Hepatocyte (in vitro differentiated cells): Measurements from ENCODE around the gene EPHA10. TPM values are rescaled to one million over a fixed set of nuclear protein-coding genes. Genes with fewer than 3 reads are reported as not detected.
A peak's percentile ranks its signal among the peaks of the same experiment; 100 is the strongest.

Source experiments
- DNase-seq: peaks from one replicate; pipeline ENCODE4 v3.0.0-alpha.2; 2016; ENCODE audit warnings: low spot score
- H2AFZ ChIP-seq: fragments of 200-600 bp; sonication (generic); 2 replicates; pipeline ENCODE4 v1.6.0; 2016; ENCODE audit warnings: antibody characterized with exemption, mild to moderate bottlenecking
- H3K27ac ChIP-seq: fragments of 200-600 bp; sonication (generic); 2 replicates; pipeline ENCODE4 v1.5.1; 2016; ENCODE audit warnings: mild to moderate bottlenecking
- H3K27me3 ChIP-seq: fragments of 200-600 bp; sonication (generic); 2 replicates; pipeline ENCODE4 v1.6.1; 2016
- H3K36me3 ChIP-seq: fragments of 200-600 bp; sonication (generic); replicated peaks from 2 replicates; pipeline ENCODE4 v1.5.1; 2016; ENCODE audit warnings: low read depth; ENCODE audit not compliant: insufficient read depth
- H3K4me1 ChIP-seq: fragments of 200-600 bp; sonication (generic); 2 replicates; pipeline ENCODE4 v1.5.1; 2016; ENCODE audit warnings: mild to moderate bottlenecking, moderate library complexity; ENCODE audit not compliant: insufficient read depth
- H3K4me2 ChIP-seq: fragments of 200-600 bp; sonication (generic); 2 replicates; pipeline ENCODE4 v1.6.0; 2016
- H3K4me3 ChIP-seq: fragments of 200-600 bp; sonication (generic); 2 replicates; pipeline ENCODE4 v1.5.1; 2016; ENCODE audit warnings: mild to moderate bottlenecking
- H3K79me2 ChIP-seq: fragments of 200-600 bp; sonication (generic); 2 replicates; pipeline ENCODE4 v1.6.0; 2017; ENCODE audit warnings: mild to moderate bottlenecking
- H3K9me2 ChIP-seq: fragments of 200-600 bp; sonication (generic); replicated peaks from 2 replicates; pipeline ENCODE4 v1.6.0; 2017; ENCODE audit warnings: mild to moderate bottlenecking; ENCODE audit not compliant: insufficient read depth
- H3K9me3 ChIP-seq: fragments of 200-600 bp; sonication (generic); 2 replicates; pipeline ENCODE4 v1.5.1; 2016; ENCODE audit warnings: low read depth, mild to moderate bottlenecking
- H4K20me1 ChIP-seq: fragments of 200-600 bp; sonication (generic); 2 replicates; pipeline ENCODE4 v1.6.0; 2016; ENCODE audit warnings: mild to moderate bottlenecking; ENCODE audit not compliant: insufficient read depth, poor library complexity, severe bottlenecking
- EZH2 ChIP-seq: fragments of 200-600 bp; sonication (generic); IDR thresholded peaks from 2 replicates; pipeline ENCODE4 v1.6.1; 2016; ENCODE audit warnings: antibody characterized with exemption, mild to moderate bottlenecking, borderline replicate concordance
- EZH2phosphoT487 ChIP-seq: fragments of 200-600 bp; sonication (generic); IDR thresholded peaks from one replicate; pipeline ENCODE4 v1.6.1; 2018; ENCODE audit warnings: antibody characterized with exemption, mild to moderate bottlenecking, low read depth, moderate library complexity; ENCODE audit not compliant: unreplicated experiment, severe bottlenecking
- WGBS: methylation state at CpG from one replicate; pipeline ENCODE4 v1.1.6; 2016; ENCODE audit warnings: low lambda C conversion rate; ENCODE audit errors: missing lambda C conversion rate; 5-methylcytosine and 5-hydroxymethylcytosine counted together
- polyA plus RNA-seq: library from polyadenylated mRNA; unstranded; fragments of >200 nt; fragmentation: Nextera tagmentation; extraction: Ambion mirVana; gene quantifications from 2 replicates; pipeline ENCODE4 v1.2.1, GENCODE V29; 2016
- total RNA-seq: library from RNA; depleted of rRNA; stranded (reverse); fragments of >200 nt; gene quantifications from 2 replicates; pipeline ENCODE4 v1.2.3, GENCODE V29; 2014
- TF ChIP-seq, protein P1 (sequence below): fragments of 200-600 bp; sonication (generic); IDR thresholded peaks from 2 replicates; pipeline ENCODE4 v1.5.1; 2016; ENCODE audit warnings: antibody characterized with exemption, mild to moderate bottlenecking; ENCODE audit not compliant: poor library complexity

Gene EPHA10
- total and polyA plus RNA-seq, 2 experiments from 2014 or later, result 1.3 to 1.5 TPM

DNA sequence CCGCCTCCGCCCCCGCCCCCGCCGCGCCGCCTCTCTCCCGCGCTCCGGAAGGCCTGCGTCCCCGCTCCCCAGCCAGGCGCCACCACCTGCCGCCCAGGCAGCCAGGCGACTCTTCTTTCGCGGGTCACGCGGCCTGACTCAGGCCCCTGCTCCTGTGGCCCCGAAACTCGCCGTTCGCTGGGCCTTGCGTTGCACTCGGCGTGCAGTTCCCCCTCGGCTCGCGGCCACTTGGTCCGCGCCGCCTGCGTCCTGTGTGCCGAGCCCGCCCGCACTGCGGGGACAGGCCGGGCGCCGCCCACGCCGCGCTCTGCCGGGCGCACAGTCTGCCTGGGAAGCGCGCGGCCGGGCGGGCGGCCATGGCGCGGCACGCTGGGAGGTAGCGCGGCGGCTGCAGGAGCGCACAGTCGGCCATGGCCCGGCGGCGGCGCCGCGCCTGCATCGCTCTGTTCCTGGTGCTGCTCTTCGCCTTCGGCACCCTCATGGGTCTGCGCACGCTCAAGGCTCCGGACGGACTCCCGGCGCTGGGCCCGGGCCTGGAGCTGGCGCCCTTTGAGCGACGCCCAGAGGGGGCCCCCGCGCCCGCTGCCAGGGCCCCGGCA, 29.0 kb upstream of the EPHA10 start, which contains the start of gene MANEAL:
Gene MANEAL, plus strand, starts transcription at position 75 of the 599 bp plus-strand sequence. Its CDS starts 336 bp downstream, at position 411.
- peaks cover 46% of the 10 kb centered on the region for H3K27me3 ChIP-seq
- peaks cover 4% of the 10 kb centered on the region for H3K4me1 ChIP-seq
- peak; percentile 79 for DNase-seq
- no peaks in the 10 kb centered on the region for H4K20me1 ChIP-seq
- no peaks in the 10 kb centered on the region for H3K9me2 ChIP-seq
- H3K79me2 ChIP-seq, result no peaks in the 10 kb centered on the region
- H3K36me3 ChIP-seq, result no peaks in the 10 kb centered on the region
- WGBS, result 0% methylated on average over 51 of the region's 82 CpGs
- TF ChIP-seq EZH2 (no peak), EZH2phosphoT487 (no peak)
- TF ChIP-seq, protein P1, sequence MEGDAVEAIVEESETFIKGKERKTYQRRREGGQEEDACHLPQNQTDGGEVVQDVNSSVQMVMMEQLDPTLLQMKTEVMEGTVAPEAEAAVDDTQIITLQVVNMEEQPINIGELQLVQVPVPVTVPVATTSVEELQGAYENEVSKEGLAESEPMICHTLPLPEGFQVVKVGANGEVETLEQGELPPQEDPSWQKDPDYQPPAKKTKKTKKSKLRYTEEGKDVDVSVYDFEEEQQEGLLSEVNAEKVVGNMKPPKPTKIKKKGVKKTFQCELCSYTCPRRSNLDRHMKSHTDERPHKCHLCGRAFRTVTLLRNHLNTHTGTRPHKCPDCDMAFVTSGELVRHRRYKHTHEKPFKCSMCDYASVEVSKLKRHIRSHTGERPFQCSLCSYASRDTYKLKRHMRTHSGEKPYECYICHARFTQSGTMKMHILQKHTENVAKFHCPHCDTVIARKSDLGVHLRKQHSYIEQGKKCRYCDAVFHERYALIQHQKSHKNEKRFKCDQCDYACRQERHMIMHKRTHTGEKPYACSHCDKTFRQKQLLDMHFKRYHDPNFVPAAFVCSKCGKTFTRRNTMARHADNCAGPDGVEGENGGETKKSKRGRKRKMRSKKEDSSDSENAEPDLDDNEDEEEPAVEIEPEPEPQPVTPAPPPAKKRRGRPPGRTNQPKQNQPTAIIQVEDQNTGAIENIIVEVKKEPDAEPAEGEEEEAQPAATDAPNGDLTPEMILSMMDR, result no peak
- peak within 1 kb of the TSS; percentile 89 for H2AFZ ChIP-seq
- H3K27ac ChIP-seq, result no peak within 1 kb of the TSS
- H3K9me3 ChIP-seq, result no peaks in the 10 kb centered on the region
- peak within 1 kb of the TSS; percentile 52 for H3K4me3 ChIP-seq
- peak within 1 kb of the TSS; percentile 99 for H3K4me2 ChIP-seq

DNA sequence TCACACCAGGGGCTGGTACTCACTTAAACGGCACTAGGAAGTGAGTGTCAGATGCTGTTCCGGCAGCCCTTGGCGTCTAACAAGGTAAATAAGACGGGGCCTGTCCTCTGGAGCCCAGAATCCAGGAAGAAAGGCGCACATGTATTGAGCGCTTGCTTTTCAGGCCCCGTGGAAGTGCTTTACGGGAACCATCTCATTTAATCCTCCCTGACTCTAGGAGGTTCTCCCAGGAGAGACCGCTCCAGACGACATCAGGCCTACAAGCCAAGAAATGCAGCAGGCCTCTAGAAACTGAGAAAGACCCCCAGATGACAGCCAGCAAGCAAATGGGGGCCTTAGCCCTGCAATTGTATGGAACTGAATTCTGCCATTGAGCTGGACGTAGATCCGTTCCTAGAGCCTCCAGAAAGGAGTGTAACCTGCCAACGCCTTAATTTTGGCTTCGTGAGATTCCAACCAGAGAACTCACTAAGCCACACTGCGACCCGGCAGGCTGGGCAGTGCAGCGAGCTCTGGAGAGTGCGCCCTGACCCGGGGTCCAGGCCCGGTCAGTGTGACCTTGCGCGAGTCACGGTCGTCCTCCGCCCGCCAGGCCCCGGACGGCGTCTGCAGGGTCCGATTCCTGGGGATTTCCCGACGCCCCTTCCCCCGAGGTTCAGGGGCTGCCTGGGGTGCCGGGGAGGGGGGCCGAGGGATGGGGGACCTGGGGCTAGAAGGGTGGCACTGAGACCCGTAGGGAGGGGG, 28.2 kb upstream of the EPHA10 start:
- Histone ChIP-seq H3K4me2 (peak overlapping the region; percentile 99), H3K36me3 (no peaks in the 10 kb centered on the region), H3K27ac (no peak overlapping the region), H2AFZ (peak overlapping the region; percentile 89), H3K27me3 (peaks cover 53% of the 10 kb centered on the region), H3K4me1 (peaks cover 4% of the 10 kb centered on the region), H3K79me2 (no peaks in the 10 kb centered on the region), H3K9me3 (no peaks in the 10 kb centered on the region), H3K4me3 (no peak overlapping the region), H4K20me1 (no peaks in the 10 kb centered on the region), H3K9me2 (no peaks in the 10 kb centered on the region)
- TF ChIP-seq EZH2phosphoT487 (no peak), EZH2 (peak; percentile 39)
- TF ChIP-seq, protein P1, result no peak
- WGBS, result 46% methylated on average over 33 of the region's 36 CpGs
- no peak for DNase-seq

DNA sequence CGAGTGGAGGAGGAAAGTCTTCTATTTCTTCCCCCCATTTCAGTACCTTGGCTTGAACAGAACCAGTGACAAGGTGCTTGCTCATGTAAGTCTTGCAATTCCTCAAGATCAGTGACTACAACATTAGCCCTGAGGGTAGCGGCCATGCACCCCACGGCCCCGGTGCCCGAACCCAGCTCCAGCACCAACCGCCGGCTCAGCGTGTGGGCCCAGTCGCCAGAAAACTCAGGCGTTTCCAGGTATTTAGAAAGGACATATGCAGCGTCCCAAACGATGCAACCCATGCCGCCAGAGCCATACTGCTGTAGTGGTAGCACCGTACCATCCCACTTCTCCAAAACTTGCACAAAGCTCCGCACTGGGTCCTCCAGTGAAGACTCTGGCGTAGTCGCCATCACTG, 17.6 kb upstream of the EPHA10 start:
- Histone ChIP-seq H2AFZ (no peak overlapping the region), H3K9me3 (no peaks in the 10 kb centered on the region), H3K27ac (no peak overlapping the region), H3K4me1 (no peaks in the 10 kb centered on the region), H3K27me3 (peaks cover 8% of the 10 kb centered on the region), H3K4me3 (no peak overlapping the region), H3K79me2 (no peaks in the 10 kb centered on the region), H3K9me2 (no peaks in the 10 kb centered on the region), H3K36me3 (no peaks in the 10 kb centered on the region), H4K20me1 (no peaks in the 10 kb centered on the region), H3K4me2 (no peak overlapping the region)
- TF ChIP-seq, protein P1, result no peak
- no peak for TF ChIP-seq EZH2phosphoT487
- no peak for TF ChIP-seq EZH2
- 85% methylated on average over 17 of the region's 17 CpGs for WGBS
- DNase-seq, result no peak
